GM23248 (cell line): ENCODE measurements around the gene NSMCE1.

Experiments
- EZH2 ChIP-seq: fragments of 200-600 bp; sonication (generic); IDR thresholded peaks from 2 replicates; pipeline ENCODE4 v1.6.1; 2018; ENCODE audit warnings: antibody characterized with exemption, mild to moderate bottlenecking; ENCODE audit not compliant: insufficient read depth, poor library complexity, severe bottlenecking
- EZH2phosphoT487 ChIP-seq: fragments of 200-600 bp; sonication (generic); IDR thresholded peaks from 2 replicates; pipeline ENCODE4 v1.6.1; 2018; ENCODE audit warnings: antibody characterized with exemption, moderate library complexity, mild to moderate bottlenecking, low read depth; ENCODE audit not compliant: insufficient read depth

DNA sequence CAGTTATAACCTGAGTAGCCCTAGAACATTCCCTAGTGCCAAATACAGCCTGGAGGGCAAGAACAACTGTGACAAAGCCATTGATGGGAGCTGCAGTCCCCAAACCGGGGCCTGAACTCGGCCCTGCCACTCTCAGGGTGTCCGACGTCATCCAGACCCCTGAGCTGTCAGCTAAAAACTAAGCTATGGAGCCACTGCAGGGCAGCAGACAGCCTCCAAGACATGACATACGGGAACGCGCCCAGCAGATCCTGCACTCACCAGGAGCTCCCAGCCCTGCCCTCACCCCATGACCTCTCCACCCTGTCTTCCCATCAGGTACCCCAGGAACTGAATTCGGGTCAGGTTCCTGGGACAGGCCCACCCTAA is 36.9 kb downstream of the NSMCE1 start:
- TF ChIP-seq EZH2phosphoT487 (no peak), EZH2 (no peak)
